ENCODE data around the gene SRI. TPM values are rescaled to one million over a fixed set of nuclear protein-coding genes. Genes with fewer than 3 reads are reported as not detected.
"Not testable (repeated sequence)": the region's sequence is repeated elsewhere in the genome, so short reads cannot be mapped to it uniquely, and the experiment has no call there.

Gene SRI, protein sequence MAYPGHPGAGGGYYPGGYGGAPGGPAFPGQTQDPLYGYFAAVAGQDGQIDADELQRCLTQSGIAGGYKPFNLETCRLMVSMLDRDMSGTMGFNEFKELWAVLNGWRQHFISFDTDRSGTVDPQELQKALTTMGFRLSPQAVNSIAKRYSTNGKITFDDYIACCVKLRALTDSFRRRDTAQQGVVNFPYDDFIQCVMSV
- 139 and 149 TPM in 2 replicates for total RNA-seq

DNA sequence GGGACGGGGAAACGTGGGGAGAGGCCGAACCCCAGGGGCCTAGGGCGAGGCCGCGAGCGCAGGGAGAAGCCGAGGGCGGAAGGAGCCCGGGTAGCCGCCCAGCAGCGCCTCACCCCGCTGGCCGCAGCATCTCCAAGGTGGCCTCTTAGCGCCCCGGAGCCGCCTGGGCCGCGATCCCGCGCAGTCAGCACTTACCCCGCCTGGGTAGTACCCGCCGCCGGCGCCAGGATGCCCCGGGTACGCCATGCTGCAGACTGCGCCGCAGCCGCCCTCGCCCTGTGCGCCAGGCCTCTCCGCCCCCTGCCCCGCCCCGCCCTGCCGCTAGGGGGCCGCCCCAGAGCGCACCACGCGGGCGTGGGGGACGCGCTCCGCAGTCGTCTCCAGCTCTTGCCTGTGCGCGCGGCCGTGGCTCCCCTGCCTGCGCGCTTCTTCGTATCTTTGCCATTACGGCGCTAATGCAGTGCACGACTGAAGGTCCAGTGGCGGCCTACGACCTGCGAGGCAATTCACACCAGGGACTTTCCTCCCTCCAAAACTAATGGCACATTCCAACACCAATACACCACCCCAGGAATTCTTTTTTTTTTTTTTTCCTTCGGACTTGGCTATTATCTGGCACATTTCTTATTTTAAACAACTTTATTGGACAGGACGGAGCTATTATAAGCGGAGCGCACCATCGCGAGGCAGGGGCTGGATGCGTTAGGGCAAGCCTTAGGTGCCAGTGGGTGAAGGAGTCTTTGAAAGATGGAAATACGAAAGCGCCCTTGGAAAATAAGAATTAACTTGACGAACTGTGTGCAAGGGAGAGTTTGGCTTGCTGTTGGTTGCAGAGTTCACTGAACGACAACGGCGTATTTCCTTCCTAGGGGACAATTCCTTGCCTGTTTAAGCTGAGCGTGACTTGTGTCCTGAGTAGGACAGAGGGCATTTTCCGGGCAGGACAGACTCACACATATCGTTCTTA is at the start of gene SRI:
Gene SRI, minus strand, starts transcription at position 258 of the 967 bp plus-strand sequence. Its CDS starts 12 bp downstream, at position 246.
- peak; percentile 67 for DNase-seq (ENCODE audit: extremely low read depth, low read depth, low spot score)

DNA sequence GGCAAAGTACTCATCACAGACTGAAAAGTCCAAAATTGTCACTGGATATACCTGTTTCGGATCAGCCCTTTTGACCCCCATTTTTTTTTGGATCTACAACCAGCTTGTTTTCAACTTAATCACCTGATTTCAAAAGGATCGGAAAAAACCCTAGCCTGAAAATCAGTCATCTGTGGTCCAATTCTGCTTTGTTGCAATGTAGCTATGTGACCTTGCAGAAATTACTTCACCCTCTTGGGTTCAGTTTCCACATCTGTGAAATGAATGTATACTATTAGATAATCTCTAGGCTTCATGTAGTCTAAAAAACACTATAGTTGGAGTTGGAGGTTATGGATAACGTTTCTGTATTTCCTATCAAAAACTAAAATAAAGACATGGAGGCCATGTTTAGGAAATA is 49.7 kb upstream of the SRI start:
- DNase-seq (ENCODE audit: extremely low read depth, low read depth, low spot score), result no peak

DNA sequence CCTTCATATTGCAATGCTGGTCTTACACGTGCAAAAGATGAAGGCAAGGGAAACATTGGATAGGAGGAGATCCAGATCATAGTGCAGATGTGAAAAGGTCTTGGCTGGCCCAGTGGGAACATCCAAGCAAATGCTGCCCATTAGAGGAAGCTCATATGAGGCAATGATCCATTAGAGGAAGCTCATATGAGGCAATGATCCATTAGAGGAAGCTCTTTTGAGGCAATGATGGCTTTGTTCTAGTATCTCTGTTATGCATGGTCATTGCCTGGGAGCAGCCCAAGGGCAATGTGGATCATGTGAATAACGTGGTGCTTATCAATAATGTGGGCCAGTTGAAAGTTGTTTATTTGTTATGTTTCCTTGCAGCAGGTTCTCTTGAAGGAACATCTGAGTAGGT is 49.0 kb upstream of the SRI start:
- DNase-seq (ENCODE audit: extremely low read depth, low read depth, low spot score), result no peak

DNA sequence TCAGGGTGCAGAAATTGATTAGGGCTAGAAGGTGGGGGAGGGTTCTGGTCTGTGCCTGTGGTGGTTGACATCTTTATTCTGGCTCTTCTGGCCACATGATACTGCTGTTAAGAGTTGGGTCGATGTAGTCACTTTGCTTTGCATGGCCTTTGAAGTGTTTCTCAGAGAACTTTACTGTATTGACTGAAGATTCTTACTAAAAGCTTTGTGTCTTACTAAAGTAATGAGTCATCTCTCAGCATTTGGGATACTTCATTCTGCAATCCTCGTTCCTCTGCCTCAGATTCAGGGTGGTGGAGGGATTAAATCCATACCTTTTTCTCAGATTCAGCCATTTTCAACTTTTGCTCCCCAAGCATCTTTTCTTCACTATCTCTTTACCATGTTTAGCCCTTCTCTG is 48.2 kb upstream of the SRI start:
- DNase-seq (ENCODE audit: extremely low read depth, low read depth, low spot score), result no peak

DNA sequence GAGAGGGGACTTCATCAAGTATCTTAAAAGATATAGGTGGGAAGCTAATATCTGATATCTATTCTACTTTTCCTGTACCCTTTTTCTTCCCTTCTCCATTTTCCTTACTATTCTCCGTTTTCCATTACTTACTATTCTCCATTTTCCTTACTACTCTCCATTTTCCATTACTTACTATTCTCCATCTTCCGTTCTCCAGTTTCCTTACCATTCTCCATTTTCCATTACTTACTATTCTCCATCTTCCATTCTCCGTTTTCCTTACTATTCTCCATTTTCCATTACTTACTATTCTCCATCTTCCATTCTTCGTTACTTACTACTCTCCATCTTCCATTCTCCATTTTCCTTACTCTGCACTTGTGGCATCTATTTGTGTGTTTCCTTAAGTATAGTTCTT is 47.6 kb upstream of the SRI start:
- DNase-seq (ENCODE audit: extremely low read depth, low read depth, low spot score), result no peak

DNA sequence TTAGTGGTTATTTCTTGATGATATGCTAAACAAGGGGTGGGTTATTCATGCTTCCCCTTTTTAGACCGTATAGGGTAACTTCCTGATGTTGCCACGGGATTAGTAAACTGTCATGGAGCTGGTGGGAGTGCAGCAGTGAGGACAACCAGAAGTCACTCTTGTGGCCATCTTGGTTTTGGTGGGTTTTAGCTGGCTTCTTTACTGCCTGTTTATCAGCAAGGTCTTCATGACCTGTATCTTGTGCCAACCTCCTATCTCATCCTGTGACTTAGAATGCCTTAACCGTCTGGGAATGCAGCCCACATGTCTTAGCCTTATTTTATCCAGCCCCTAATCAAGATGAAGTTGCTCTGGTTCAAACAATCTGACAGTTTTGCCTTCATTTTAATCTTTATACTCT is 45.1 kb upstream of the SRI start:
- not testable (repeated sequence) for DNase-seq (ENCODE audit: extremely low read depth, low read depth, low spot score)

DNA sequence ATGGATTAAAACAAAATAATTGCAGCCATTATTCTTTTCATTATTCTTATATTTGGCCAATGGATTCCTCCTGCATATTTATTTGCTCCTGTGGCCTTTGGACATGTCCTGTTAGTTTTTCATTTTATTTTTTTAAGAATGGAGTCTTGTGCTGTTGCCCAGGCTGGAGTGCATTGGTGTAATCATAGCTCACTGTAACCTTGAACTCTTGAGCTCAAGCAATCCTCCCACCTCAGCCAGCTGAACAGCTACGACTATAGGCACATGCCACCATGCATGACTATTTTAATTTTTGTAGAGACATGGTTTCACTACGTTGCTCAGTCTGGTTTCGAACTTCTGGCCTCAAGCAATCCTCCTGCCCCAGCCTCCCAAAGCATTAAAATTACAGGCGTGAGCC is 42.7 kb upstream of the SRI start:
- DNase-seq (ENCODE audit: extremely low read depth, low read depth, low spot score), result no peak

DNA sequence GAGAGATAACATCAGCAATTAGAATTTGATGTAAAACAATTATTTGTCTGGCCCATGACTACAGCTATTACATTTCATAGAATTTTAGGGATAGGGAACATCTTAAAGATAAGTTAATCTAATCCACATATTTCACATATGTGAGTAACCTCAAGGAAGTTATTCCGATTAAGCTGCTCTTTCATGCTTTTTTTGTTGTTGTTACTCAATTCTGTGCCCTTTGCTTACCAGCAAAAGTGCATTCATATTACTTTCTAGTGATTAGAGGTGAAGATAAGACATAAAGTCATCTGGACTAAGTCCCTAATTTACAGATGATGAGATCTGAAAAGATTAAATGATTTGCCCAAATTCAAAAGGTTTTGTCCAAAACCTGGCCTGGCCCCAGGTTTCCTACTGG is 40.9 kb upstream of the SRI start:
- no peak for DNase-seq (ENCODE audit: extremely low read depth, low read depth, low spot score)

DNA sequence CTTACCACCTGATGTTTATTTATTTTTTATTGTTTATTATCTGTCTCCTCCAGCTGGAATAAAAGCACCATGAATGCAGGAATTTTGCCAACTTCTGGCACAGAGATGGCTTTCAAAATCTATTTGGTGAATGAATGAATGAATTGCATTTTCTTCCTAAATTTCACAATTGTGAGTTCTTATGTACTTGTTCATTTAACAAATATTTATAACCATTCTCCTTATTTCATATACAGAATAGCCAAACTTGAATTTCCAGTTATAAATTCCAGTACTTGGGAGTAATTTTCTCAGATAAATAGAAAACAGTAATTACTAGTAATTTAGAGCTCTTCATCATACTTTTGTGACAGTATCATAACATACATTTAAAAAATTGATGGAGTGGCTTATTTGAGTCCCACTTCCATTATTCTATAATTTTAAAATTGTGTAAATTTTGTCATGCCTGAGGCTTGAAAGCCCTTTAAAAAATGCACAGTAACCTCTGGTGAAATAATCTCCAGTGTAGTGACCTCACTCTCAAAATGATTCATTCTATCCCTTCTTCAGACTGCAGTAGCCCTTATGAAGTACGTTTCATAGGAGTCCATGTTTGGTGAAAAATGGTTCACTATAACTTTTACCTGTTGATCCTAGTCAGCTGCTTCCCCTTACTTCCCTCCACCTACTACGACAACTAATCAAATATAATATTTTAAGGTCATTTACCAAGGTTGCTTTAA is 40.0 kb upstream of the SRI start:
- DNase-seq (ENCODE audit: extremely low read depth, low read depth, low spot score), result no peak

DNA sequence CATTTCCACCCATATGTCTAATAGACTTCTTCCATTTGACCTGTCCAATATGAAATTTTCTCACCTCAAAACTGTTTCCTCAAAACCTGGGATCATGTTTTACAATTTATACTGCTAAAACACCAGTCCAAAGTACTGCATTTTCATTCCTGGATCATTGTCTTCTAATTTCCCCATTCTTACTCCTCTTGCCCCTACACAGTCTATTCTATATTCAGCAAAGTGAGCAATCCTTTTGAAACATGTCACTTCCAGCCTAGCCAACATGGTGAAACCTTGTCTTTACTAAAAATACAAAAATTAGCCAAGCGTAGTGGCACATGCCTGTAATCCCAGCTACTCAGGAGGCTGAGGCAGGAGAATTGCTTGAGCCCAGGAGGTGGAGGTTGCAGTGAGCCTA is 38.5 kb upstream of the SRI start:
- DNase-seq (ENCODE audit: extremely low read depth, low read depth, low spot score), result not testable (repeated sequence)

DNA sequence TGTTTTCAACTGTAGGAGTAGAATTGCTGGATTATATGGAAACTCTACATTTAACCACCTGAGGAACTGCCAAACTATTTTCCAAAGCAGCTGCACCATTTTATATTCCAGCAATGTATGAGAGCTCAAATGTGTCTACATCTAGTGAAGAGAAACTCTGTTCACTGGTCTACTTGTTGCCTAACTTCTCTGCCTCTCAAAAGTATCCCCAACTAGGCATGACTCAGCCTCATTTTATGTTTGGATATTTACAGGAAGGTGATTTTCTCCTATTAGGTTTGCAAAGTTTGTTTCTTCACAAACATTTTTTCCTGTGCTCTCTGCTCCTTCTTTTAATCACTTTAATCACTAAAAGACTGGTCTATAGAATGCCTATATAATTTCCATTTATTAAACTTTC is 37.1 kb upstream of the SRI start:
- no peak for DNase-seq (ENCODE audit: extremely low read depth, low read depth, low spot score)

DNA sequence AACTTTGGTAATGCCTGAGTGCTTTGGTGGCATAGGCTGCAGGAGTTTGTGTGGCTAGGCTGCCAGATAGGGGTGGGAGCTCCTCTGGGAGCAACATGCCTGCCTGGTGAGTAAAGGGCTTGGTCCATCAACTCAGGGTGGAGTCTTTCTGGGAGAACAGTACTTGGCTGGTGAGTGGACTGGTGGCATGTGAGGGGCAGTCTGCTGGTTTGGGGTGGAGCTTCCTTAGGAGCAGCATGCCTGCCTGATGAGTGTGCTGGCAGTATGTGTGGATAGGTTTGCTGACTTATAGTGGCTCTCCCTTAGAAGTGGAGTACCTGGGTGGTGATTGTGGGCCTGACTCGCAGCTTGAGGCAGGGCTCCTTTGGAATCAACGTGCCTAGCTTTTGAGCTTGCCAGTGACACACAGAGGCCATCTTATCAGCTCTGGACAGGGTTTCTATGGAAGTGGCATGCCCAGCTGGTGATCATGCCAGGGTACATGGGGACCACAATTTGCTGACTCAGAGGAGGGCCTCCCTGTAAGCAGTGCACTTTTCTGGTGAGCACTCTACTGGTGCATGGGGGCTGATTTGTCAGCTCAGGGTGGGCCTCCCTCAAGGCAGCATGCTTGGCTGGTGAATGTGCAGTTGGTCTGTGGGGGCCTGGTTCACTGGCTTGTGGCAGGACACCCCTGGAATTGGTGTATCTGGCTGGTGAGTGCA is 35.0 kb upstream of the SRI start:
- DNase-seq (ENCODE audit: extremely low read depth, low read depth, low spot score), result no peak

DNA sequence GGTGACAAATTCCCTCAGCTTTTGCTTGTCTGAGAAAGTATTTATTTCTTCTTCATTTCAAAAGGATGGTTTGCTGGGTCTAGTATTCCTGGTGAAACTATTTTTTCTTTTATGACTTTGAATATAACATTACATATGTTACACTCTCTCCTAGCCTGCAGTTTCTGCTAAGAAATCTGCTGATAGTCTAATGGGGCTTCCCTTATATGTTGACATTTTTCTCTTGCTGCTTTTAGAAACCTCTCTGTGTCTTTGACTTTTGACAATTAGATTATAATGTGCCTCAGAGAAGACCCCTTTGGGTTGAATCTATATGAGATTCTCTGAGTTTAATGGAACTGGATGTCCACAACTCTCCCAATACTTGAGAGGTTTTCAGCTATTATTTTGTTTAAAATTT is 33.8 kb upstream of the SRI start:
- no peak for DNase-seq (ENCODE audit: extremely low read depth, low read depth, low spot score)

DNA sequence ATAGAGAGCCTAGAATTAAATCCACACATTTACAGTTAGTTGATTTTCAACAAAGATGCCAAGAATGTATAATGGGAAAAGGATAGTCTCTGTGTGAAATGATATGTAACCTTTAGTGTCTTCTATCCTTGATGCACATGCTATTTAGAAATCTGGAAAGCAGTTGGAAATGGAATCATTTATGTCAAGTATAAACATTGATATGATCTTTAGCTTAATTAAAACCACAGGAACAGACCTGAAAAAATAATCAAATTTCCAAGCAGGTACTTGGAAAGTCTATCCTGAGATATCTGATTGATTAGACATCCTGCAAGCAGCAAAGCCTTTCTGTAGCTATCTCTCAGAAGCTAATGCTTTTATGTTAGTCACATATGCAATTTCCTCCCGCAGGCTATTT is 24.4 kb upstream of the SRI start:
- no peak for DNase-seq (ENCODE audit: extremely low read depth, low read depth, low spot score)

DNA sequence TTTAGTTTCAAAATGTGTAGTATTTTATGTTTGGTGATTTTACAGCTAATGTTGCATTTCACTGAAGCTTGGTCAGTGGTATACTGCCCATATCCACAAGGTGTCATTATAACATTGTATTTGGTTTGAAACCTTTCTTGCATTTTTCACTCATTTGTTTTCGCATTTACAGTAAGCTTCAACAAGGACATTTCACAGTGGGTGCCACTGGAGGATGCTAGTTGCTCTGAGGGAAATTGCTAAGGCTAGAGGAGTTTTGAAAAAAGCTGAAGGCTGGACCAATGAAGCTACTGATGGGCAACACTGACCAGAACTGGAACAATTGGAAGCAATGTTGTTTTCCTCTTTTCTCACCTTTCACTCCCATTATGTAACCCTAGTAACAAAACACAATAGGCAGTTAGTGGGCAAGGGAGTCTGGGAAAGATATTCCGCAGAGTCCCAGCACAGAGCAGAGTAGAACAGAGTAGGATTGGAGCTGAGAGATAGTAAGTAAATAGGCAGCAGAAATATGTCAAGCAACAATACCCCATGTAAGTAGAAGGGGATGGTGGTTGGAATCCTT is 23.6 kb upstream of the SRI start:
- DNase-seq (ENCODE audit: extremely low read depth, low read depth, low spot score), result peak; percentile 36

DNA sequence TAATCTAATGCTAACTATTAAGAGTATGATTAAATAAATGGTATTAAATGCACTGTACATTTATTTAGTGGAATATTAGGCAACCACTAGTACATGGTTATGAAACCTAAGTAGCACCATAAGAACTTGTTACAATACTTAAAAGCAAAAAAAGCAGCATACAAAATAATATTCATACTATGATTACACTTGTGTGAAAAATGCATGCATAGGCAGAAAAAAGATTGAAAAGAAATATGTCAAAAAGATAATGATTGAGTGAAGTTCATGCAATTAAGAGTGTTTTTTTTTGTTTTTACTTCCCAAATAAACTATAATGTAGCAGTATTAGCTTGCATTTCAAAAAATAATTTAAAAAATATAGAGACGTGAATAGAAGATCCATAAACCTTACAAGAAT is 20.0 kb upstream of the SRI start:
- no peak for DNase-seq (ENCODE audit: extremely low read depth, low read depth, low spot score)

DNA sequence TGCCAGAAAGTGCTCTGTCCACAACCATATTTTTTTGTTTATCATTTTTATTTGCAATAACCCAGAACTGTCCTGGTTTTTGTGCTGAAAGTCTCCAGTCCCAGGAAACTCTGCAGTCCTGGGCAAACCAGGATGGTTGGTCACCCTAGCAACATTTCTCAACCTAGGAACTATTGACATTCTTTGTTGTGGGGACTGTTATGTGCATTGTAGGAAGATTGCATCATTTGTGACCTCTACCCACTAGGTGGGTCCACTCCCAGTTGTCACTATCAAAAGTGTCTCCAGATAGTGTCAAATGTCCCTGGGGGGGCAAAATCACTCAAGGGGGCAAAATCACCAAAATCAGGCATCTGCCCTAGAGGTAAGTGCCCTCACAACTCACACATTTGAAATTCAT is 14.0 kb upstream of the SRI start:
- no peak for DNase-seq (ENCODE audit: extremely low read depth, low read depth, low spot score)

DNA sequence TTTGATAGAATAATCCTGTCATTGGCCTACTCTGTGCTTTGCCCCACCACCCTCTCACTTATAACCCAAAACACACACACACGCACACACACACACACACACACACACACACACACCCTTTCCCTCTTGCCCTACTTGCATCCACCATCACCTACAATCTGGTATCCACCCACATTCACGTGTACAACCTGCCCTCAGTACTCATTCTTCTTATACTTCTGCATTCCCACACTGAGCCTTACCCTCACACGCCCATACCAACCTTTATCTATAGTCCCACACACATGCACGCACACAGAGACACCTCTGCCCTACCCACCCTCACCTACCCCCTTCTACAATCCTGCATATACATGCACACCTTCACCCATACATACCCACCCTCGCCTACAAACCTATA is 10.8 kb upstream of the SRI start:
- DNase-seq (ENCODE audit: extremely low read depth, low read depth, low spot score), result no peak

DNA sequence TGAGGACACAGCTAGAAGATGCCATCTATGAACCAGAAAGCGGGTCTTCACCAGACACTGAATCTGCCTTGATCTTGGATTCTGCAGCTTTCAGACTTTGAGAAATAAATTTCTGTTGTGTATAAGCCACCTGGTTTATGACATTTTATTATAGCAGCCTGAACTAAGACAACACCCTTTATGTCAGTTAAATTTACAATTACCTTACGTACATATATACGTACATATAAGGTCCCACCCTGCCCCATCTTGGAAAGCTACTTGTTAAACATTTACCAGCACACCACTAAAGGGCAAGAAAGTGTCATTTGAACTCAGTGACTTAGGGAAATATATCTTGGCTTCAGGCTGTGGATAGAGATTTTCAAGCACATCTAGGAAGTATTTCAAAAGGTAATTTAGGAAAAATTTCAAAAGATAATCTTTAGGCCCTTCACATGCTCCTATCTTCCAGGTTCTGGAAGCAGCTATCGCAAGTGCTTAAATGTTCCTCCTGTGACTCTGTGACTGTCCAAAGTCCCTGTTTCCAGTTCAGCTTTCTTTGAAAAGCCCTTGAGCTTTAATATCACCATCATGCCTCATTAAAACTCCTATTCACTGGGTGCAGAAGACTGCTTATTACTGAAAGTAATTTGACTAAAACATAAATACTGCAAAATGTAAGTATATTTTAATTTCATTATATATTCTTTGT is 9.6 kb upstream of the SRI start:
- DNase-seq (ENCODE audit: extremely low read depth, low read depth, low spot score), result no peak

DNA sequence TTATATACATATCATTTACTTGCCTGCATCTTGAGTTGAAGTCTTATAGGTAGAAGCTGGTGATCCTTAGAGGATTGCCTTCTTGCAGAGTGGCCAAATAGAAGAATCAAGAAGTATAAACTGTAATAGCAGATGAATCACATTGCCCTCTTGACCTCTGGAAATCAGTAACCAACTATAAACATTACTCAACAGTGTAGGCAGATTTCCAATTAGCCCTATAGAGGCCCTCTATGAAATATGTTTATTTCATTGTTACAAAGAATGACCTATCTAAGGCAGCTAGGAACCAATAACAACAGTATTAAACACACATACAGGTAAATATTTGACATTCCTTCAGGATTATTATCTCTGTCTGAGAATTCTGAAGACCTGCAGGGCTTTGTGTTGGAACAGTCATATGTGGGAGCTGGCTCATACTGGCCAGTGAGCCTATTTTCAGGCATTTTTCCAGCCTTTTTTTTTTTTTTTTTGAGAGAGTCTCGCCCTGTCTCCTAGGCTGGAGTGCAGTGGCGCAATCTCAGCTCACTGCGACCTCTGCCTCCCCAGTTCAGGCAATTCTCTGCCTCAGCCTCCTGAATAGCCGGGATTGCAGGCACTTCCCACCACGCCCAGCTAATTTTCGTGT is 7.2 kb upstream of the SRI start:
- no peak for DNase-seq (ENCODE audit: extremely low read depth, low read depth, low spot score)
